Activated naive CD4-positive, alpha-beta T cell treated with anti-CD3 and anti-CD28 coated beads for 36 hours (primary cell): ENCODE results near the gene SNAP23. TPM values are rescaled to one million over a fixed set of nuclear protein-coding genes. Genes with fewer than 3 reads are reported as not detected.

Source experiments
- CTCF ChIA-PET: fragments of 350-600 bp; sonication (Branson Sonifier 250); formaldehyde crosslinking; loops from one replicate; lab custom pipeline; 2021; ENCODE audit warnings: antibody characterized with exemption; lab: Charles Lee
- DNase-seq: peaks from one replicate; pipeline ENCODE4 v3.0.0-alpha.2; 2020
- H3K27ac Mint-ChIP-seq: one replicate; pipeline ENCODE4 v1.8.0; 2021; ENCODE audit warnings: mild to moderate bottlenecking, mixed read lengths
- H3K27me3 Mint-ChIP-seq: one replicate; pipeline ENCODE4 v1.8.0; 2021; ENCODE audit warnings: low read depth, mixed read lengths
- H3K36me3 Mint-ChIP-seq: one replicate; pipeline ENCODE4 v1.8.0; 2021; ENCODE audit warnings: low read depth, mixed read lengths
- H3K4me1 Mint-ChIP-seq: one replicate; pipeline ENCODE4 v1.8.0; 2021; ENCODE audit warnings: low read depth, mixed read lengths
- H3K4me3 Mint-ChIP-seq: one replicate; pipeline ENCODE4 v1.8.0; 2021; ENCODE audit warnings: mild to moderate bottlenecking, moderate library complexity, mixed read lengths
- H3K9me3 Mint-ChIP-seq: one replicate; pipeline ENCODE4 v1.8.0; 2021; ENCODE audit warnings: mixed read lengths
- intact Hi-C: fragments of 100-400 bp; cut with micrococcal nuclease; formaldehyde crosslinking; loops from one replicate; pipeline ENCODE4 v1.15.1; 2023
- total RNA-seq, 2 experiments: library from RNA; stranded (reverse); gene quantifications; one replicate each; pipeline ENCODE4 v1.2.3, GENCODE V29; 2021

SNAP23 gene
- total RNA-seq, 2 experiments from 2014 or later: 33.1 to 34.5 TPM

DNA sequence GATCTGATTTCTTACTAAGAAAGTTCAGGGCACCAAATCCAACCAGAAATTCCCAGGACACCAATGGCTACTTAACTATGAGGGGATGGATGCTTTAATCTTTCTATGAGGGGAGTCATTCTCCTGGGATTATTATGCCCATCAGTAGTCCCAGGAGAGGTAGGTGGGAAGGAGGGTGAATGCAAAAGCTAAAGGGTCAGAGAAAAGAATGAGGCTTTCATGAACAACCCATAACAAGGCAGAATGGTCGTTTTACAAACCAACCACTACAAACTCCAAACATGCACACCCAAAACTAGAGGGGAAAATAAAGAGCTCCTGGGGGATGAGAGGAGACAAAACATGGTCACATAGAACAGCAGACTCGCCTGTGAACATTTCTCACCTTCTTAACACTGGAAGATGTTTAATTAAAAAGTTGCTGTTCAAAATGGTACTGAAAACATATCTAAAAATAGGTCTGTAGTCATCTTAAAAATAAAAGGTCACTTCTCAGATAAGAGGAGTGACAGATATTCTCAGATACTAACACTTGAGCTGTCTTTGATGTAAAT is 83.6 kb downstream of the SNAP23 start:
- Mint-ChIP-seq H3K4me1 (peaks cover 27% of the 10 kb centered on the region), H3K27ac (no peak overlapping the region), H3K27me3 (peaks cover 31% of the 10 kb centered on the region), H3K4me3 (no peak overlapping the region), H3K36me3 (no peaks in the 10 kb centered on the region), H3K9me3 (no peaks in the 10 kb centered on the region)
- CTCF ChIA-PET: no interaction called here
- no peak for DNase-seq
- intact Hi-C loops: loop anchor here (10.0 kb wide), 2 partner anchors 304 to 526 kb away; partner anchors contain the start of genes GANC, TMEM87A and UBR1

DNA sequence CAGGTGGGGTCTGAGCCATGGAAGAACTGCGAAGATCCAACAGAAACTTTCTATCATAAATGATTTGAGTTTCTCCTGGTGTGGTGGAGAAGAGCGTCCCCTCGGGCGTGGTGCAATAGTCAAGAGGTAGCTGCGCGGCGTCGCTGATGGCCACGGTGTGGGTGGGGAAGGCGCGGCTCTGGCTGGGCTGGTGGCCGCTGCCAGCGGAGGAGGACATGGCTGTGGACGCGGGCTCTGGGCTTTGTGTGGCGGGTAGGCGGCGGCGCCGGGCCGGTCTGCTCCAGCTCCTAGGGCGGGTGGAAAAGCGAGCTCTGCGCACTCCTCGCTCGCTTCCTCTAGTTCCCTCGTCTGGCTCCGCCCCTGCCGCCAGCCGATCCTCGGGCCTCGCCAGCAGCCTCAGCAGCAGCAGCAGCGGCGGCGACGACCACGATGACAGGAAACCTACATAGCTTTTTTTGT is 85.9 kb downstream of the SNAP23 start:
- intact Hi-C loops: loop anchor here (1.0 kb wide), 2 partner anchors 28 to 33 kb away; partner anchors contain the start of genes HAUS2 and LRRC57
- Mint-ChIP-seq H3K9me3 (no peaks in the 10 kb centered on the region), H3K27me3 (peaks cover 27% of the 10 kb centered on the region), H3K4me1 (peaks cover 19% of the 10 kb centered on the region), H3K4me3 (peak overlapping the region; percentile 77), H3K36me3 (no peaks in the 10 kb centered on the region), H3K27ac (no peak overlapping the region)
- peak; percentile 87 for DNase-seq
- CTCF ChIA-PET: interaction anchor here (0.5 kb wide), 1 partner anchor 68 kb away, joined by 5 read pairs; no protein-coding TSS in a partner anchor

Other genes starting within 250 kb of the SNAP23 start
- gene GANC, start 222.4 kb upstream of the SNAP23 start, total RNA-seq: 10 to 100 TPM; 27.4 to 27.7 TPM
- 10 to 100 TPM; 26.6 to 28.4 TPM for gene TMEM87A, start 222.2 kb upstream of the SNAP23 start, total RNA-seq
- gene CAPN3, start 136.1 kb upstream of the SNAP23 start, total RNA-seq: 1 to 10 TPM in 1 of 2 experiments, under 1 TPM in 1; 0.83 to 1.5 TPM
- 10 to 100 TPM; 40.8 to 41.2 TPM for gene ZNF106, start 4.5 kb upstream of the SNAP23 start, total RNA-seq
- 10 to 100 TPM; 14.7 to 16.3 TPM for gene LRRC57, start 53.2 kb downstream of the SNAP23 start, total RNA-seq
- 10 to 100 TPM; 46.2 to 55.6 TPM for gene HAUS2, start 53.2 kb downstream of the SNAP23 start, total RNA-seq
- gene STARD9, start 80.0 kb downstream of the SNAP23 start, total RNA-seq: 1 to 10 TPM; 1.9 to 2.5 TPM
- gene CDAN1, start 241.5 kb downstream of the SNAP23 start, total RNA-seq: 10 to 100 TPM; 19.9 to 21.9 TPM